ENCODE measurements around the gene FHL3. TPM values are rescaled to one million over a fixed set of nuclear protein-coding genes. Genes with fewer than 3 reads are reported as not detected.
"Not testable (repeated sequence)": the region's sequence is repeated elsewhere in the genome, so short reads cannot be mapped to it uniquely, and the experiment has no call there.

Gene FHL3
- polyA plus RNA-seq, 10 donors: 66.8 to 174 (median 127) TPM

DNA sequence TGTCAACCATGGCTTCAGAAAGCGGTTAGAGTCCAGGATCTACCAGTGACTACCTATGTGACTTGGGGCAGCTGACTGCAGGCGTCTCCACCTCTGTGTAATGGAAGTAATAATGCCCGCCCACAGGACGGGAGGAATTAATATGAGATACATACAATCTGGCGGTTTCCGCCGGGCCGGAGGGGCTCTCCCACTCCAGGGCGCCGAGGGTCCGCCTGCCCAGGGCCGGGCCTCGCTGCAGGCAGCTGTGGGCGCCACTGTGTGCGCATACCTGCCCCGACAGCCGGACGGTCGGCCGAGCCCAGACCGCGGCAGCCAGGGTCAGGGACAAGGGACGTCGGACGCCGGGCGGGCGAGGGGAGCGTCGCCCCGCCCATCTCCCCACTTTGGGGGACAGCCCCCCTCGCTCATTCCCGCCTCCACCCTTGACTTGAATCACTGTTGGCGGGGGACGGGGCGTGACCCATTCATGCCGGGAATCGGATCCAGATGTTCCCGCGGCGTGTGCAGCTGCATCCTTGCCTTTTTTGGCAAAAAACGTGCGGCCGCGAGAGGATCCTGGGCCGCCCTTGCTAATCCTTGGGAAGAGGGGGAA lies 9.5 kb downstream of the FHL3 start:
- peak; percentile 96 to 98 (median 96) for DNase-seq

DNA sequence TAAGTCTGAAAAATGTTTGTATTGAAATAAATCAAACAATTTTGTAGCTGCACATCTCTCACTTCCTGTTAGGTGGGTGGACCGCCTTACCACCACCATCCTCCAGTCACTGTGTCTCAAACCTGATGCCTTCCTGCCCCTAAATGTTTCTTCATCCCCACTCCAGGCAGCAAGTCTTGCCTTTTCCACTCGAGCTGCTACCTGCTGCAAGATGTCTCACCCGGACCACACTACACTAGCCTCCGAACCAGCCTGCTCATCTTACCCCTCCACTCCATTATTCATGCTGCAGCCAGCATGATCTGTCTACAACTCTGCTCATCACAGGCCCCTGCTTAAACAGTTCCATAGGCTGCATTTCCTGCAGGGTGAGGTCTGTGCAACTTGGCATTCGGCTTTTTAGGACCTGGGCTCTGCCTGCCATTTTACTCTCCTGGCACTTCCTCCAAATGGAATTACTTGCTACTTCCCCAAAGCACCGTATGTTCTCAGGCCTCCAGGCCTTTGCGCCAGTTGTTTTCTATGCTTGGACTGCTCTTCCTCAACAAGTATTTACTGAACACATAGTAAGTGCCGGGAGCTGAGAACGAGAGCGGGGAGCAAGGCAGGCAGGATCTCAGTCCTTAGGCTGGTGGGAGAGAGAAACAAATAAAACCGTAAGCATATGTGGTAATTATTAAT lies 10.3 kb downstream of the FHL3 start:
- DNase-seq: peak in 1 of 3 donors; percentile 55

- no peak for DNase-seq
These were observed 15.9 kb downstream of the FHL3 start for GRCh38 chr1:37989361-37989930.

DNA sequence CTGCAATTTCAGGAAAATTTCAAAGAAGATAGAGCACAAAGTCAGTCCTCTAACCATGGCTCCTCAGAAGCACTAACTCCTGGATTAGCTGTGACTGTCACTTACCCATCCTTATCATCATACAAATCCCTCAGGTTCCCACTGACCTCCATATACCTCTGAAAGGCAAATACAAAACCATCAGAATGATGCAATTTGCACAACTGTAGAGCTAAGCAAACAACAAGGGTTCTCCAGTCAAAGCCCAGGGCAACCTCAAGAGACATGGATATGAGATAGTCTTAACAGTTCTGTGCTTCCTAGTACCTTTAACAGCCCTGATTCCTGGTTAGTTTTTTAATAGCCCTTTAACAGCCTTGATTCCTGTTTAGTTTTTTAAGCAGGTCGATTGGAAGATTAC lies 17.6 kb downstream of the FHL3 start:
- DNase-seq: no peak

GRCh38 chr1:37983546-37983945 lies 21.8 kb downstream of the FHL3 start:
- no peak for DNase-seq

DNA sequence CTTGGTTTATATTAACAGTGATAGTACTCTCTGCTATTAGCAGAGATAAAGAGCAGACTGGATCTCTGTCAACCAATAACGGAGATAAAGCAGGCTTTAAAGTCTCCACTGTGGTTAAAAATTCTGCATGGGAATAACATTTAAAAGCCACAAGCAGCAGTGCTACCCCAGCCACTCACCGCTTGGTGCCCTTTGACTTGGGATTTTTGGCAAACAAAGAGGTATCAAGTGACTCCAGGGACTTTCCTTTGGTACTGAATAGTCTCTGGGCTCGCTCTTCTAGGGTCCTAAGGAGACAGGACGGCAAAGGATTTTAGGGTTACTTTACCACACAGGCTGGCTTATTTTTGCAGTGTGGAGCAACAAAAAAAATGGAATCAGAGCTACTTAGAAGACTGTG lies 26.8 kb downstream of the FHL3 start:
- DNase-seq: no peak

- not testable (repeated sequence) for DNase-seq
These were observed 30.2 kb downstream of the FHL3 start for GRCh38 chr1:37975083-37975482.

DNA sequence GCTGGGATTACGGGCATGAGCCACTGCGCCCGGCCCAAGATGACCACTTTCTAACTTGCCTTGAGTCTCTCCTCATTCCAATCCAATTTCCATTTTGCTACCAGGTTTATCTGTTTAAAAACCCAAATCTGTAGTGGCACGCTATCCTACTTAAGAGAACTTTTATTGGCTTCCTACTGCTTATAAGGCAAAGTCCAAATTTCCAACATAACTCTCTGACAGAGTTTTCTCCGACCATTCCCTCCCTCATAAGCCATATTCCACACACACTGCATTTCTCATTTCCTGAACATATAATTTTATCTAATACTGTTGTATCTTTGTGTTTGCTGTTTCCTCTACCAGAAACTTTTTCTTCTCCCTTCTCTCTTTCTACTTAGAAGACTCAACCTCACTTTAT lies 30.7 kb downstream of the FHL3 start:
- no peak for DNase-seq

GRCh38 chr1:37973684-37974083 lies 31.6 kb downstream of the FHL3 start:
- not testable (repeated sequence) for DNase-seq

DNA sequence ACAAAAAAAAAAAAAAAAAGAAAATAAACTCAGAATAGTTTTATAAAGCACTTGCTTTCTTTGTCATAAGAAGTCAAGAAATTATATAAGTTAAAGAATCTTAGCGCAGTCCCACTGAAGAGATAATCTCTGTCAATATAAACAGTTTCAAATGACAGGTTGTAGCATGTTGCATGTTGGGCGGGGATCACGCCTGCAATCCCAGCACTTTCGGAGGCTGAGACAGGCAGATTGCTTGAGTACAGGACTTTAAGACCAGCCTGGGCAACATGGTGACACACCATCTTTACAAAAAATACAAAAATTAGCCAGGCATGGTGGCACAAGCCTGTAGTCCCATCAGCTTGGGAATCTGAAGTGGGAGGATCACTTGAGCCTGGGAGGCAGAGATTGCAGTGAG lies 40.0 kb downstream of the FHL3 start:
- DNase-seq: no peak

GRCh38 chr1:37964106-37964505 lies 41.2 kb downstream of the FHL3 start:
- DNase-seq: not testable (repeated sequence)

- DNase-seq: peak in 1 of 3 donors; percentile 84
These were observed 46.6 kb downstream of the FHL3 start for GRCh38 chr1:37958690-37959089.

DNA sequence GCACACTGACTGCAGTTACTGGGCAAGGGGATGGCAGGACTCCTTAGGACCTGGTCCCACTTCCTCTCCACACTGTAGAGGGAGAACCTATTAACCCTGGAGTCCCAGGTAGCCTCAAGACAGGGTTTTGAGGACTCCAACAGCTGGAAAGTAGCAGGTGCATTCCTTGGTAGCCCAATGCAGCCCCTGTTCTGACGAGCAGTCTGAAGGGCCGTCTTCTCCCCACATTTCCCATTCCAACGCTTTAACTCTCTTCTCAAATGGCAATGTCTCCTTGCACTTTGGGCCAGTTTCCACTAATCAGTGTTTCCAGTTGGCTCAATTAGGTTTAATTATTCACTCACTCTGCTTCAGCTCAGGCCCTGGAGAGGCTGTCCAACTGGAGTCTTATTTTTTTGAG lies 49.6 kb downstream of the FHL3 start:
- no peak for DNase-seq

DNA sequence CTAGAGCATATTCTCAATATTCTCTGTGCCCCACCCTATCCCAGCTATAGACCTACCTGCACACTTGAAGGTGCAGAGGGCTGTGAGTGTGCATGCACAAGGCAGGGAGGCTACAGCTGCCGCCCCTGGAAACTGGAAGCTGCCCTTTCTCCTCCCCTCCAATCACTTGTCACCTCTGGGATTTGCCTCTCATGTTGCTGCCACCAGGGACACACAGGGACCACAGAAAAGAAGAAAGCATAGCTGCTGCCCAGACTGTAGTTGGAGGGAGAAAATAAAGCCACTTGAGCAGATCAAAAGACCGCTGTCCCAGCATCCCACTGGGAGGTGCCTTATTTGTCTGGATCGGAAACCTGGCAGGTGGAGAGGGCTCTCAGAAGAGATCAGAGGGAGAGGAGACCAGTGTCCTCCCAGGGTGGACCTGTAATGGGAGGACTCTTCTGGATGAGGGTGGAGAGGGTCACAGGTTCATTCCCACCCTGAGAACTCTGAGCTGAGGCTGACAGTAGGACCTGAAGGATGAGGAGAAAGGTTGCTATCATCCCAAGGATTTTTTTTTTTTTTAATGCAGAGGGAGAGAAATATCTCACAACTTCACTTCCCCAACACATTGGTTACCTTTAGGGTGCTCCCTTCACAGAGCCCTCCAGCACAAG lies 50.9 kb downstream of the FHL3 start:
- DNase-seq: no peak

DNA sequence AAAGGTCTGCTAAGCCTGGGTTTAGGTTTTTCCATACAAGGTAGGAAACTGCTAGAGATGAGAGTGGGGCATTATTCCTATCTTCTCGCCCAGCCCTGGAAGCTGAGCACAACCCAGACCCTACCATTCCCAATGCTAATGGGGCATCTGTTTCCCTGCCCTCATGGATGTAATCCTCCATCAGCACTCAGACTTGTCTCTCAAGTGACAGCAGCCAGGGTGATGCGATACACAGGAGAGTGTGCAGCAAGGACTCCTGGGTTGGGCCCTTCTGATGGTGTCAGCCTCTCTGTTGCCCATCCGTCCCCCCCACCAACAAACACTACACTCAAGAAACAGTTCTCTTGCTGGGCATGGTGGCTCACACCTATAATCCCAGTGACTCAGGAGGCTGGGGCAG lies 52.6 kb downstream of the FHL3 start:
- no peak for DNase-seq

DNA sequence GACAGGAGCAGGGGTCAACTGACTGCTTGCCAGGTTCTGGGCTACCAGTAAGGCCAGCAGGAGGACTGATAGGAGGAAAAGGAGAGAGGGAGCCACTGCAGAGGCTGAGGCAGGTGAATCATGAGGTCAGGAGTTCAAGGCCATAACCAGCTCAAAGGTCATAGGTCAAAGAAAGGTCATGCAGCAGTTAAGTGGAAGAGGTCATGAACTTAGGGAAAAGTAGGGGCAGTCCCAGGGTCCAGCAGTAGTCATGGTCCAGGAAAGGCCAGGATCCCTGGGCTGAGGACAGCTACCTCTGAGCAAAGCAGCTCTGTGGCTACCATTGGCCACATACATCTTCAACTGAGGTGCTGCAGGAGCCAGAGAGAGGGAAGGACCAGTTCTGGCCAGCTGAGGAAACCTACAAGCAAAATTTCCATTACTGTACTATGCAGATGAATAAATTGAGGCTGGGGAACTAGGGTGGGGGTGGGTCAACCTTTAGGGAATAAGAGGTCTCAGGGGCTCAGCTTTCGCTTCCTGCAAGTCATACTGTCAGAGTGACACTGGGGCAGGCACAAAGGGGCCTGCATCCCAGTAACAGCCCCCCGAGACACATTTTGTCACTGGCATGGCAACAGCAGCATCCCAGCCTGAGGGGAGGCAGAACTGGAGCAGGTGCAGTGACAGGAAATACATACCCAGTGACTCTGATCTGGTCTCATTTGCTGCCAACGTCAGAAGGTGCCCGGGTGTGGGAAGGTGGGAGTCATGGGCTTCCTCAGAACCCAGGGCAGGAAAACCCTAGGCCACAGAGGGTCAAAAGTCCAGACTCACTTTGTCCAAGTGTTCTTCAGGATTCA lies 53.3 kb downstream of the FHL3 start:
- no peak for DNase-seq

DNA sequence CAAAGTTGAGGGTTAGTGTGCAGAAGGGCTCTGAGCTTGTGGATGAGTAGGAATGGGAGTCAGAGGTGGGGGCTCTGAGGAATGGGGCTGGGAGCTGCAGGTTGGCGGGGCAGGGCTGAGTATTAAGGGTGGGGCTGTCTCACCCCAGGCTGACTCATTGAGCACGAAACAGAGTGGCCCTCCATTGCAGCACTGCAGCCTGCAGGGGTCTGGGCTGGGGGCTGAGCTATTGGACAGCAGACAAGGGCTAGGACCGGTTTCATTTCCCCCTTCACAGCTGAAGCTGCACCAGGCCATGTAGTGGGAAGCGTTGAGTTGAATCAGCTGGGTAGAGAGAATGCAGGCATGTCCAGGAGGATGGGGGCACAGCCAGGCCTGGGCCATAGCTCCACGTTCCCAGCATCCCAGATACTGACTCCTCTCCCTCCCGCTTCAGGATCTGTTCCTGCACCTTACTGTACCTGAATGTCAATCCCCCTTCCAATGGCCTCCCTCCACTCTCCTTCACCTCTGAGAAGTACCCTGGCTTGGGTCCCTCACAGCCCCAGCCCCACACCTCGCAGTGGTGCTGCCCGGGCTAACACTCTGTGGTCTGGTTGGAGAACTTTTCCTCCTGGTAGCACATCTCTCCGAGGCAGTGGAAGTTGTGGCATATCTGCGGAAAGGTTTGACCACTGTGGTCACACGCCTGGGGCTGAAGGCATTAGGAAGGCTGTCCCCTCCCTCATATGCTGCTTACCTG lies 54.1 kb downstream of the FHL3 start:
- no peak for DNase-seq

DNA sequence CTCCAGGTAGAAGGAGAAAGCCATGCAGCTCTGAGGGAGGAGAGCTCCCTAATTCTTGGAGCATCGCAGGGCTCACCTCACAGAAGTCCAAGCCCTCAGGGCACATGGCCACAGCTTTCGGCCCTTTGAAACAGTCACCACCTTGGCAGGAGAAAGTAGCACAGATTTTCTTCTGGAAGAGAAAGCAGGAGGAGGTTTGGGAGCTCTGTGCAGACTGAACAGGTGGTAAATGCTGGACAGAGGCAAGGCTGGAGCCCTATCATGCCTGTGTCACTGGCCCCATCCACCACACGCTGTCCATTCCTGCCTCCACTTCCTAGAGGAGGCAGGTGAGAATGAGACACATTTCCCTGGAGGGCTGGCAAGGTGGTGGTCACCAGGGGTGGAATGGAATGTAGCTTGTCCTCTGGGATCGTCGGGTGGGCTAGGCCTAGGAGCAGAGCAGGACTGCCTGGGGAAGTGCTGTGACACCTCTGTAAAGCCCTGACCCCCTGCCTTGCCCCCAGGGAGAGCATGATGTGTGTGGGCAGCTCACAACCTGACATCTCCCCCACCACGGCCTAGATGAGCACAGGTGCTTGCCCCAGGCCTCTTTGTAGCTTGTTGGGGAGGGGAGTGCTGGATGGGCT lies 55.7 kb downstream of the FHL3 start:
- DNase-seq: no peak

- DNase-seq: no peak
These were observed 56.5 kb downstream of the FHL3 start for GRCh38 chr1:37948841-37949240.

GRCh38 chr1:37948166-37948565 lies 57.1 kb downstream of the FHL3 start:
- no peak for DNase-seq

GRCh38 chr1:37947364-37947763 lies 58.0 kb downstream of the FHL3 start:
- DNase-seq: no peak

Measured in muscle of back (tissue), 11 donors.